Muscle of leg (tissue), 11 donors: Measurements from ENCODE around the gene FCRL6. TPM values are rescaled to one million over a fixed set of nuclear protein-coding genes. Genes with fewer than 3 reads are reported as not detected.

Experiments used
- DNase-seq: peaks from one replicate; pipeline ENCODE4 v3.0.0; 2013
- H3K27ac ChIP-seq: one replicate; pipeline ENCODE4 v1.5.1; 2013; ENCODE audit warnings: mild to moderate bottlenecking, low read length, control low read depth
- H3K27me3 ChIP-seq: one replicate; pipeline ENCODE4 v1.6.1; 2013; ENCODE audit warnings: low read length; ENCODE audit not compliant: control insufficient read depth, insufficient read depth
- H3K36me3 ChIP-seq: one replicate; pipeline ENCODE4 v1.6.1; 2013; ENCODE audit warnings: low read length; ENCODE audit not compliant: control insufficient read depth, insufficient read depth
- H3K4me1 ChIP-seq: one replicate; pipeline ENCODE4 v1.6.1; 2013; ENCODE audit warnings: low read length; ENCODE audit not compliant: control insufficient read depth, insufficient read depth
- H3K4me3 ChIP-seq: one replicate; pipeline ENCODE4 v1.5.1; 2013; ENCODE audit warnings: low read length, control low read depth
- H3K9me3 ChIP-seq: replicated peaks from 2 replicates; pipeline ENCODE4 v1.6.1; 2013; ENCODE audit warnings: low read depth, low read length; ENCODE audit not compliant: control insufficient read depth
- WGBS: methylation state at CpG from one replicate; pipeline ENCODE4 v1.1.5; 2013; ENCODE audit warnings: missing lambda C conversion rate; ENCODE audit not compliant: insufficient coverage; 5-methylcytosine and 5-hydroxymethylcytosine counted together
- polyA plus RNA-seq, 8 donors: library from polyadenylated mRNA; unstranded; fragments of 120-200 nt; gene quantifications; one replicate each; pipeline versions ENCODE4 v1.2.1 to v1.2.3, GENCODE V29; 2013; ENCODE audit warnings: inconsistent platforms in 1 of 8, low replicate concordance in 1 of 8; ENCODE audit not compliant: insufficient read length in 8 of 8, insufficient read depth in 1 of 8
- total RNA-seq: library from RNA; stranded (reverse); fragments of 120-200 nt; gene quantifications from one replicate; pipeline ENCODE4 v1.2.4, GENCODE V29; 2013

Gene FCRL6
- total and polyA plus RNA-seq, 9 donors: 0.08 to 0.17 (median 0.11) TPM; not detected in 5

- H3K27ac ChIP-seq: no peak overlapping the region
- H3K27me3 ChIP-seq: no peaks in the 10 kb centered on the region
- no peaks in the 10 kb centered on the region for H3K9me3 ChIP-seq
- no peak overlapping the region for H3K4me3 ChIP-seq
- DNase-seq: no peak
- H3K4me1 ChIP-seq: peaks cover 8% of the 10 kb centered on the region
- WGBS: no CpG with 5 or more reads among the region's 2 CpGs
- H3K36me3 ChIP-seq: no peaks in the 10 kb centered on the region
Measured at GRCh38 chr1:159849626-159850366, 47.6 kb downstream of the FCRL6 start.

GRCh38 chr1:159851407-159851806 is 49.2 kb downstream of the FCRL6 start:
- H3K27ac ChIP-seq: no peak overlapping the region

GRCh38 chr1:159853417-159854115 is 51.4 kb downstream of the FCRL6 start:
- WGBS: no CpG with 5 or more reads among the region's 6 CpGs
- DNase-seq: peak; percentile 27
- Histone ChIP-seq H3K9me3 (no peaks in the 10 kb centered on the region), H3K4me3 (peak overlapping the region; percentile 80), H3K27me3 (no peaks in the 10 kb centered on the region), H3K27ac (peak overlapping the region; percentile 83), H3K4me1 (peaks cover 14% of the 10 kb centered on the region), H3K36me3 (peaks cover 4% of the 10 kb centered on the region)

More at GRCh38 chr1:159851407-159851806, 49.2 kb downstream of the FCRL6 start:
- Histone ChIP-seq H3K4me1 (peaks cover 14% of the 10 kb centered on the region), H3K27me3 (no peaks in the 10 kb centered on the region), H3K36me3 (peaks cover 1% of the 10 kb centered on the region), H3K9me3 (no peaks in the 10 kb centered on the region), H3K4me3 (no peak overlapping the region)
- no CpG with 5 or more reads among the region's 1 CpG for WGBS
- no peak for DNase-seq

DNA sequence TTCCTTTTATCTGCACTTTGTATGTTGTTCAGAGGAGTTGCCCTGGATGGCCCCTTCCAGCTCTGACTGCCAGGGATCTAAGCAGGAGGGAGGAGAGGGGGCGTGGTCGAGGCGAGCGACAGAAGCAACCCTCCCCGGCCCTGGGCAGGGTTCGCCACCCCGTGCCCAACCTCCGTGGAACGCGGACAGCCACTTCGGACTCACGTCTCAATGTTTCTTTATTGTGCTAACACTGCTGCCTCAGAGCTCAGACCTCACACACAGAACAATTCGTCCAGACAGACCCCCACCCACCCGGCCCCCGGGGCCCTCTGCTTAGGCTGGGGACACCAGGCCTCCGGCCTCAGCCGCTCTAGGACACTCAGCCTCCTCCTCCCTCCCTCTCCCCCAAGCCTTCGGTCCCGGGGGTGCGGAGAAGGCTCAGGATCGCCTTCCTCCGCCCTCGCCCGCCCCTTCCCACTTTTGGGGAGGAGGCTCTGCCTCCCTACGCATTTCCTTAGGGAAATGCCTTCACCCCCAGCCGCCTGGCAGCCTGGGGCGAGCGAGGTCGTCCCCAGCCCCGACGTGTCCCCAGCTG is 52.0 kb downstream of the FCRL6 start:
- Histone ChIP-seq H3K27me3 (no peaks in the 10 kb centered on the region), H3K27ac (peak overlapping the region; percentile 83), H3K4me3 (peak overlapping the region; percentile 80), H3K9me3 (no peaks in the 10 kb centered on the region), H3K4me1 (peaks cover 14% of the 10 kb centered on the region), H3K36me3 (peaks cover 4% of the 10 kb centered on the region)
- WGBS: 0% methylated on average over 31 of the region's 31 CpGs
- peak; percentile 78 for DNase-seq

DNA sequence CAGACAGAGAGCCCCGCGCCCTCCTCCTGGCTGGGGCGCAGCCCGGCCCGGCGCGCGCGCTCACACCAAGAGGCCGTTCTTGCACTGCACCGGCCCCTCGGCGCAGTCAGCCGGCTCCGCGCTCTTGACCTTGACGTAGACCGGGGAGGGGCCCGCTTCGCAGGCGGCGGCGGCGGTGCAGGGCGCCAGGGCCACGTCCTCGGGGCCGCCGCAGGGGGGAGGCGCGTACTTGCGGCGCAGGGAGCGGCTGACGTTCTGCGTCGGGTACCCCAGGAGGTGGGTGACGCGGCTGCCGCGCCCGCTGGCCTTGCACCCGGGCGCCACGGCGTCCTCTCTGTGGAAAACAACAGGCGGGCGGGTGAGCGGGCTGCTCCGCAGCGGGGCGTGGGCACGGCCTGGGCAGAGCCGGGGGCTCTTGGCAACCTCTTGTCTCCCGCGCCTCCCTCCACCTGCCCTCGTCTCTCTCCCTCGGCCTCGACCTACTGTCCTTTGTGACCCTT is 52.6 kb downstream of the FCRL6 start:
- peak; percentile 93 for DNase-seq
- Histone ChIP-seq H3K9me3 (no peaks in the 10 kb centered on the region), H3K4me3 (peak overlapping the region; percentile 80), H3K27me3 (no peaks in the 10 kb centered on the region), H3K36me3 (peaks cover 4% of the 10 kb centered on the region), H3K27ac (peak overlapping the region; percentile 83), H3K4me1 (peaks cover 14% of the 10 kb centered on the region)
- WGBS: under 1% methylated on average over 59 of the region's 59 CpGs

DNA sequence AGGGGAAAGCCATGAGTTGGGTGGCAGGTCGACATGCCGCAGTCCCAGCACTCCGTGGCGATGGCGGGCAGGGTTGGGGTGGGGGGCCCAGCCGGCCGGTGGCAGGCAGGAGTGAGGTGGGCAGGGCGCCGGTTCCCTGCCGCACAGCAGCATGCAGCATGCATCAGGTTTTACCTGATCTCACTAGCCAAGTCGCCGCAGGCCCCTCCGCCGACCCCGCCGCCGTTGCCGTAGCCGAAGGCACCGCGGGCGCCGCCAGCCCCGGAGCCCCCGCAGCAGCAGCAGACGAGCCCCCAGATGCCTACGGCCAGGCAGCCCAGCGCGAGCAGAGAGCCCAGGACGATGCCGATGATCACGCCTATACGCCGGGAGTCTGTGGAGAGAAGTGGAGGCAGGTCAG is 53.5 kb downstream of the FCRL6 start:
- peak overlapping the region; percentile 80 for H3K4me3 ChIP-seq

GRCh38 chr1:159856576-159856975 is 54.4 kb downstream of the FCRL6 start:
- H3K4me3 ChIP-seq: no peak overlapping the region
- H3K9me3 ChIP-seq: no peaks in the 10 kb centered on the region
- no peaks in the 10 kb centered on the region for H3K27me3 ChIP-seq
- H3K36me3 ChIP-seq: peaks cover 4% of the 10 kb centered on the region
- no peak overlapping the region for H3K27ac ChIP-seq
- DNase-seq: no peak
- peaks cover 14% of the 10 kb centered on the region for H3K4me1 ChIP-seq
- no CpG with 5 or more reads among the region's 1 CpG for WGBS

More for the DNA sequence above, 53.5 kb downstream of the FCRL6 start:
- H3K4me1 ChIP-seq: peaks cover 14% of the 10 kb centered on the region
- 43% methylated on average over 34 of the region's 34 CpGs for WGBS
- no peaks in the 10 kb centered on the region for H3K27me3 ChIP-seq
- no peak overlapping the region for H3K27ac ChIP-seq
- DNase-seq: no peak
- no peaks in the 10 kb centered on the region for H3K9me3 ChIP-seq
- peaks cover 4% of the 10 kb centered on the region for H3K36me3 ChIP-seq

DNA sequence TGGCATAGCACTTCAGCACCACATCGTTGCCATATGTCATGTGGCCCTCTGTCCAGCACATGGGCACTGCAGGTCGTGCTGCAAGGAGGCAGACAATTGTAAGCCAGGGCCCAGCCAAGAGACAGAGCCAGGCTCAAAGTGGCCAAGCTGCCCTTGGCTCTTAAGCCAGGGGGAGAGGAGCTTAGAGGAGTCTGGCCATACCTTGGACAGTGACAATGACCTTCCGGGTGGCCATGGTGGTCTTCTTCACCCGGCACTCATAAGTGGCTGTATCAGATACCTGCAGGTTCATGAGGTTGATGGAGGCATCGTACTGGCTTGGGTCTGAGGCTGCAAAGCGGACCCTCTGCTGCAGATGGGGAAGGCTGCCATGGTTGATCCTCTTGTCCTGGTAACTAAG is 55.7 kb downstream of the FCRL6 start:
- Histone ChIP-seq H3K27ac (no peak overlapping the region), H3K9me3 (no peaks in the 10 kb centered on the region), H3K4me1 (peaks cover 14% of the 10 kb centered on the region), H3K4me3 (no peak overlapping the region), H3K27me3 (no peaks in the 10 kb centered on the region), H3K36me3 (peaks cover 4% of the 10 kb centered on the region)
- no peak for DNase-seq
- 85% methylated on average over 5 of the region's 6 CpGs for WGBS

DNA sequence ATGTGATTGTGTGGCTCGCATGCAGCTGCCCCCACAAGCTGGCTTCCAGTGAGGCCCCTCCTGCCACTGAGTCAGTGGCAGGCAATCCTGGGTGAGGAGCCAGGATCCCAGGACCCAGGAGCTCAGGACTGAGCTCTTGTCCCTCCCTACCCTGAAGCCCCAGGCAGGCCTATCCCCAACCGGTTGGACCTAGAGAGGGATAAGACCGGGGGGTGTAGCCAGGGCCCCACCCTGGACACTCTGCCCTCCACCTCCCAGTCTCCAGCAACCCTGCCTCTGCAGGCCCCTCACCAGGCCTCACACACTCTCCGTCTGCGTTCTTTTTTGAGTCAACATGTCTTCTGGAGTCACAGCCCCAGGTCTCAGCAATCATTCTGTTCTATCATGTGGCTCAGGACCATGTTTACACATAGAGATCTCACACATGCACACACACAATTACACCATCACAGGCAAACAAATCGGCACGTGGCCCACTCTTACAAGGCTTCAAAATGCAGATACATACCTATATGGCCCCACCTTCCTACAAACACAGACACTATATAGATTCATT is 57.7 kb downstream of the FCRL6 start:
- peaks cover 6% of the 10 kb centered on the region for H3K4me1 ChIP-seq
- WGBS: 74% methylated on average over 7 of the region's 7 CpGs
- no peak for DNase-seq
- H3K4me3 ChIP-seq: no peak overlapping the region
- no peak overlapping the region for H3K27ac ChIP-seq
- no peaks in the 10 kb centered on the region for H3K27me3 ChIP-seq
- H3K9me3 ChIP-seq: no peaks in the 10 kb centered on the region
- peaks cover 4% of the 10 kb centered on the region for H3K36me3 ChIP-seq

DNA sequence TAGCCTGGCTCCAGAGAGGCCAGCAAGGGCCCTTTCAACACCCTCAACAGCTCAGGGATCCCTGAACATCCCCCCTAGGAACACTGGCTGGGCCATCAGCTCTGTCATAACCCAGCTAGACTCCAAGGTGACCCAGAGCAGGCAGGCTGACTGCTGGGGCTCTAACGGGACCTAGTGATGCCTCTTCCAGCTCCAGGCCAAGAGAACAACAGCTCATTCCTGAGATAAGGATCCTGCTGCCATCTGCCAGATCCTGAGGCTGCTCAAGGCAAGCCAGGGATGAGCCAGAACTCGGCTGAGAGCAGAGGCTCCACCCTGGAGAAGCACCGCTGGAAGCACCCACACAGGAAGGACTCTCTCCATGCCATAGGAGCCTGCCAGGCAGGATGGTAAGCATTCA is 58.3 kb downstream of the FCRL6 start:
- no peak overlapping the region for H3K27ac ChIP-seq
- WGBS: 32% methylated on average over 3 of the region's 3 CpGs

More for the DNA sequence above, 58.3 kb downstream of the FCRL6 start:
- Histone ChIP-seq H3K9me3 (no peaks in the 10 kb centered on the region), H3K36me3 (peaks cover 4% of the 10 kb centered on the region), H3K4me3 (no peak overlapping the region), H3K4me1 (peaks cover 1% of the 10 kb centered on the region), H3K27me3 (no peaks in the 10 kb centered on the region)
- no peak for DNase-seq
